Epithelial cell of esophagus (primary cell): ENCODE results near the gene PIWIL1.

Source experiments
- DNase-seq: peaks from one replicate; pipeline ENCODE4 v3.0.0; 2010; ENCODE audit warnings: low read depth
- H3K4me3 ChIP-seq: 2 replicates; pipeline ENCODE4 v1.5.1; 2011; ENCODE audit warnings: mild to moderate bottlenecking, low read length, control low read depth
- TF ChIP-seq, protein P1 (sequence below): IDR thresholded peaks from 2 replicates; pipeline ENCODE4 v1.5.1; 2011; ENCODE audit warnings: low read depth, mild to moderate bottlenecking, low read length, control low read depth, inconsistent platforms; ENCODE audit not compliant: insufficient read depth; ENCODE audit errors: missing control alignments

PIWIL1 gene

DNA sequence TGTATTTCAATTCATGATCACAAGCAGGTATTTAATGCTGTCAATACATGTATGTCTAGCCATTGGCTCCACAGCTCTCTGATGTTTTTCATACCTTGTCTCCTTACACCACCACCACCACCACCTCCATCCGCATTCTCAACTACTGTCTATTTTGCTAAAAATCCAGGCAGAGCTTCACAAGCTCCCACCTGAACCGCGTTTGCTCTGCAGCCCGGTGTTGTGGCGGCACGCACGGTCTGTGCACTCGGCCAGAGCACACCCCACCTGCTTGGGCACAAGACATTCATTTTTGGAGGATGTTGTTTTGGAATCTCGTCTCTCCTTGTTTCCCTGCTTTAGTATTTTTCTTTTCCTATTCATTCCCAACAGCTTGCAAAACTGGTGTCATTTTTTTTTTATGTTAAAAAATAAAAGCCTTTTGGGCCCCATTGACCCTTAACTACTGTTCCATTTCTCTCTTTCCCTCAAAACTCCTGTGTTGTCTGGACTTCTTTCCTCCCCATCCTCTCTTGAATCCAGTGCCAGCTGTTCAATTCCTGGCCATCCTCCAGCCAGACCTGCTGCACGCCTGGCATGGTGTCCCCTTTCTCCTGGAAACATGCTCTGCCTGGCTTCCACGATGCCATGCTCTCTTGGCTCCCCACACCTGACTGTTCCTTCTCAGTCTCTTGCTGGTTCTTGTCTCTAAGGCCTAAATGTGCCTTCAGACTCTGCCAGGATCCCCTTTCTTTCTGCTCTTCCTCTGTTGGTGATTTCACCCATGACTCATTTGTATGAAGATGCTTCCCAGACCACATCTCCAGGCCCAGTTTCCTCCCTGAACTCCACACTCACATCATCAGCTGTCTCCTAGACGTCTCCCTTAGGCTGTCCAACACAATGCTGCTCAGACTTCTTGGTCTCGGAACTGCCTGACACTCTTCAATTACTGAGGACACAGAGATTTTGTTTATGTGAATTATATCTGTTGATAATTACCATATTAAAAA, 37.9 kb downstream of the PIWIL1 start:
- no peak overlapping the region for H3K4me3 ChIP-seq
- TF ChIP-seq, protein P1, sequence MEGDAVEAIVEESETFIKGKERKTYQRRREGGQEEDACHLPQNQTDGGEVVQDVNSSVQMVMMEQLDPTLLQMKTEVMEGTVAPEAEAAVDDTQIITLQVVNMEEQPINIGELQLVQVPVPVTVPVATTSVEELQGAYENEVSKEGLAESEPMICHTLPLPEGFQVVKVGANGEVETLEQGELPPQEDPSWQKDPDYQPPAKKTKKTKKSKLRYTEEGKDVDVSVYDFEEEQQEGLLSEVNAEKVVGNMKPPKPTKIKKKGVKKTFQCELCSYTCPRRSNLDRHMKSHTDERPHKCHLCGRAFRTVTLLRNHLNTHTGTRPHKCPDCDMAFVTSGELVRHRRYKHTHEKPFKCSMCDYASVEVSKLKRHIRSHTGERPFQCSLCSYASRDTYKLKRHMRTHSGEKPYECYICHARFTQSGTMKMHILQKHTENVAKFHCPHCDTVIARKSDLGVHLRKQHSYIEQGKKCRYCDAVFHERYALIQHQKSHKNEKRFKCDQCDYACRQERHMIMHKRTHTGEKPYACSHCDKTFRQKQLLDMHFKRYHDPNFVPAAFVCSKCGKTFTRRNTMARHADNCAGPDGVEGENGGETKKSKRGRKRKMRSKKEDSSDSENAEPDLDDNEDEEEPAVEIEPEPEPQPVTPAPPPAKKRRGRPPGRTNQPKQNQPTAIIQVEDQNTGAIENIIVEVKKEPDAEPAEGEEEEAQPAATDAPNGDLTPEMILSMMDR = no peak
- no peak for DNase-seq

DNA sequence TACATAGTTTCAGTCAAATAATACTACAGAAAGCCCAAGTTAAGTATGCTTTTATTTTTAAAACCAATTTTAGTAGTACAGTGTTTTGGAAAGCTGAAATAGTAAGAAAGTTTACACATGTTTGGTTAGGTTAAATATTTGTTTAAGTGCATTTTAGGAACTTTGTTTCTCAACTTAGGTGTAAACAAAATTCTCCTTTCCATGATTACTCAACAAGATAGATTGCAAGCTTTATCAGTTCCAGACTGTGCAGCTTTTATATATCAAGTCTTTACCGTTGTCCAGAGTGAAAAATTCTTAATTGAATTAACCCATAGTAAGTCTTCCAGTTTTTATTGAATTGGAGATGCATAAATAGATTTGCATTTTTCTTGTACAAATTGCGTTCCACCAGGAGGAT, 45.1 kb downstream of the PIWIL1 start:
- TF ChIP-seq, protein P1 = no peak
- H3K4me3 ChIP-seq = no peak overlapping the region
- DNase-seq = no peak

DNA sequence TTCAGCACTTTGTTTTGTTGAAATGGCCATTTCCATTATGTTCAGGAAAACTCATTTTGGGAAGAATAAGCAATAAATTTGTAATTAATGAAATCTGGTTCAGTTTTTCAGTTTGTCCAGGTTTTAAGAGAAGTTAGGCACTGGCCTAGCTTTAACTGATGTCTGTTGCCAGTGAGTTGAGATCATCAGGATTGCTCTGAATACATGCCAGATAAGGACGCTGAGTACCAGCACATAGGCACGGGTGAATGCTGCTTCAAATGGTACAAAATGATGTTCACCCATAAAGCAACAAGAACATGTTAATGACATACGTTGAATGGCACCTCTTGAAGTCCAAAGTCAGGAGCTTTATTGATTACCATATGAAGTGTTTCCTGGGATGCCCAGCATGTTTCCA, 46.5 kb downstream of the PIWIL1 start:
- TF ChIP-seq, protein P1 = no peak
- H3K4me3 ChIP-seq = no peak overlapping the region
- DNase-seq = no peak

DNA sequence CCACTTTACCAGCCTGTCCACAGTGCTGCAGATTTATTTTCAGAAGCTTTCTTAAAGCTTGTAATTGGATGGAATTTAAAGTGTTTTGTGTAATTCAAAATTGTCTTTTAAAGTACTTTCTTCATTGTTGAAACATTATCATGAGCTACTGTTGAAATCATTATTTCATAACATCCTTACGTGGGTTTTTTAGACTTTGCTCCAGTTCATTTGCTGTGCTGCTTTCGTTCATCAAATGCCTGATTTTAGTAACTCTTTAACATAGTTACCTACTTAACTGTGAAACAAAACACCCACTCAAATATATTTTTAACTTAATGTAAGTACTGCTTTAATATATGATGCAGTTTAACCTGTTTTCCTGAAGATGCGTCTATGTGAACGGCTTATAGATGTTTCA, 47.5 kb downstream of the PIWIL1 start:
- DNase-seq = no peak
- TF ChIP-seq, protein P1 = no peak

DNA sequence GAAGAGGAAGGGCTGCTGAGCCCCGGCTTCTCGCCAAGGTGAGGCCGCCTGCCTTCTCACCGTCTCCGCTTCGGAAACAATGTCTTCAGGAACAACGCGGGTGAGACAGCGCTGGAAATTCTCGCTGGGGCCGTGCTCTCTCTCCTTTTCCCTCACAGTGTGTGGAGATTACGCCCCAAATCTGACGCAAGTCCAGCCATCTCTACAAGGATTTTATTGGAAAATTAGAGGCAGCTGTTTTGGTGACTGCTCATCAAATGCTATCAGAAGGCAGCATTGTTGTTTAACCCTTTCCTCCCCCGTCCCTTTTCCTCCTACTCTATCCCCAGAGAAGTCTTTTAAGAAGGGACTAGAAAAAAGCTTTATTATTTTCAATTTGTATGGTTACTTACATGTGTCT, 53.5 kb downstream of the PIWIL1 start:
- H3K4me3 ChIP-seq = no peak overlapping the region
- DNase-seq = no peak
- TF ChIP-seq, protein P1 = no peak

More for the DNA sequence above, 47.5 kb downstream of the PIWIL1 start:
- no peak overlapping the region for H3K4me3 ChIP-seq

DNA sequence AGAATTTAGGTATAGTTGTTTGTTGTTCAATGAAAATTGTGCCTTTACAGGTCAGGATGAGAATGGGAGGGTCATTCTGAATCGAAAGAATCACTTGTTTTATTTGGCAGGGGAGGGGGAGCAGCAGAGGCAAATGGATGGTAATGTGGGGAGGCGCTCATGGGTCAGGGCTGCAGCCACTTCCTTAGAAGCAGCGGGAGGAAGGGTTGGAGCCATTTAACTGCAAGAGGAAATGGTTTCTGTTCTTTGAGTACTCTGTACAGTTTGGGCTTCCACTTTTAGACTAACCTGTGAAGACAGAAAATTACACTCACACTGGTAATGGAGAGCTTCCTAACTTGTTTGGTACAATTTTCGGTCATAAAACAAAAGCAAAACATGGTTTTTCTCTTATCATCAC, 57.2 kb downstream of the PIWIL1 start:
- H3K4me3 ChIP-seq = no peak overlapping the region
- TF ChIP-seq, protein P1 = no peak
- DNase-seq = no peak

DNA sequence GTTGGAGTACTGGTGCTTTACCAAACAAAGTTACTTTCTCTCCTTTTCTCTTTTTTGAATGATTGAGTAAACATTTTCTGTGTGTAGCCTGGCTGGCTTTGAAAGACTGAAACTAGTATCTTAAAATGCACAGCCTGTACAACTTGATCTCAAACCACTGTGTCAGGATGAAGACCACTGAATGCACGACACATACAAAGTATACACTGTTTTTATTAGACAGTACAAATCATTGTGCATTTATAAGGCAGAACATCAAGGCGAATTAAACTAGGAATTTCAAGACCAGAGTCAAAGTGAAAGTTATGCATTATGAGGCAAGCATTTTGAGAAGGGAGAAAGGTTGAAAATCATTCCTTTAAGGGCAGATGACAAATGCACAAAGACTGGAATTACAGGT, 59.0 kb downstream of the PIWIL1 start:
- TF ChIP-seq, protein P1 = no peak
- DNase-seq = no peak
- no peak overlapping the region for H3K4me3 ChIP-seq
